Colonic mucosa (tissue), 4 donors: Measurements from ENCODE around the gene PCID2. TPM values are rescaled to one million over a fixed set of nuclear protein-coding genes. Genes with fewer than 3 reads are reported as not detected.

Experiments
- DNase-seq: peaks from one replicate; pipeline ENCODE4 v3.0.0-alpha.2; 2020
- H3K27ac ChIP-seq: fragments of 200-600 bp; one replicate; pipeline ENCODE4 v1.8.0; 2021
- H3K27me3 ChIP-seq: fragments of 200-600 bp; one replicate; pipeline ENCODE4 v1.8.0; 2021
- H3K36me3 ChIP-seq: fragments of 200-600 bp; one replicate; pipeline ENCODE4 v1.8.0; 2021
- H3K4me1 ChIP-seq: fragments of 200-600 bp; one replicate; pipeline ENCODE4 v1.8.0; 2021; ENCODE audit warnings: mild to moderate bottlenecking
- H3K4me3 ChIP-seq: fragments of 200-600 bp; one replicate; pipeline ENCODE4 v1.8.0; 2021
- H3K9ac ChIP-seq, 2 donors: one replicate each; pipeline ENCODE4 v1.7.0; 2013; ENCODE audit warnings: control low read depth in 2 of 2, low read depth in 2 of 2, low read length in 2 of 2
- H3K9me3 ChIP-seq: fragments of 200-600 bp; one replicate; pipeline ENCODE4 v1.8.0; 2021
- CTCF ChIP-seq: fragments of 200-600 bp; IDR thresholded peaks from one replicate; pipeline ENCODE4 v1.8.0; 2022; ENCODE audit warnings: antibody characterized with exemption, mild to moderate bottlenecking
- intact Hi-C: fragments of 100-400 bp; cut with DNase I; formaldehyde crosslinking; loops from one replicate; pipeline ENCODE4 v1.14.1; 2022
- total RNA-seq, 2 donors: library from RNA; stranded (reverse); fragmentation: NEBNext Ultra II Directional in 1 of 2; extraction: Animal tissue kit (Norgen Biotek cat#: 25700) in 1 of 2; gene quantifications; one replicate each; pipeline ENCODE4 v1.2.1, GENCODE V29; 2021
- donor health status: healthy.
- donor health status: DM: no; HTN: no; CAD: no.
- donor health status: DM: no; HTN: no; CAD: no.

Gene PCID2
- total RNA-seq, 2 donors from 2014 or later, result 23.4 to 40.2 TPM

GRCh38 chr13:113150550-113151365, 57.7 kb downstream of the PCID2 start:
- peaks cover 5% of the 10 kb centered on the region for H3K4me1 ChIP-seq
- H3K4me3 ChIP-seq, result no peak overlapping the region
- no peak for TF ChIP-seq CTCF
- no peak for DNase-seq
- H3K9ac ChIP-seq, result no peak overlapping the region
- no peaks in the 10 kb centered on the region for H3K27me3 ChIP-seq
- intact Hi-C loops, result no loop called here
- no peaks in the 10 kb centered on the region for H3K9me3 ChIP-seq
- H3K27ac ChIP-seq, result no peak overlapping the region
- H3K36me3 ChIP-seq, result no peaks in the 10 kb centered on the region

- Histone ChIP-seq H3K27ac (no peak overlapping the region), H3K4me1 (peaks cover 5% of the 10 kb centered on the region), H3K9me3 (no peaks in the 10 kb centered on the region), H3K36me3 (no peaks in the 10 kb centered on the region), H3K4me3 (no peak overlapping the region), H3K9ac (no peak overlapping the region), H3K27me3 (no peaks in the 10 kb centered on the region)
- no peak for TF ChIP-seq CTCF
- intact Hi-C loops, result no loop called here
- DNase-seq, result no peak
These were observed 58.5 kb downstream of the PCID2 start for GRCh38 chr13:113149711-113150549.

- no peak overlapping the region for H3K9ac ChIP-seq
- no peak overlapping the region for H3K4me3 ChIP-seq
- H3K27ac ChIP-seq, result no peak overlapping the region
- H3K4me1 ChIP-seq, result peaks cover 5% of the 10 kb centered on the region
- H3K36me3 ChIP-seq, result no peaks in the 10 kb centered on the region
- TF ChIP-seq CTCF, result no peak
- no peaks in the 10 kb centered on the region for H3K9me3 ChIP-seq
- intact Hi-C loops, result no loop called here
- DNase-seq, result no peak
- H3K27me3 ChIP-seq, result no peaks in the 10 kb centered on the region
These were observed 59.4 kb downstream of the PCID2 start for GRCh38 chr13:113148940-113149503.

- no peak for DNase-seq
- H3K36me3 ChIP-seq, result no peaks in the 10 kb centered on the region
- H3K9me3 ChIP-seq, result no peaks in the 10 kb centered on the region
- H3K9ac ChIP-seq, result no peak overlapping the region
- peaks cover 3% of the 10 kb centered on the region for H3K4me1 ChIP-seq
- intact Hi-C loops, result no loop called here
- H3K4me3 ChIP-seq, result no peak overlapping the region
- no peak overlapping the region for H3K27ac ChIP-seq
- no peak for TF ChIP-seq CTCF
- no peaks in the 10 kb centered on the region for H3K27me3 ChIP-seq
These were observed 60.1 kb downstream of the PCID2 start for GRCh38 chr13:113148407-113148806.

- Histone ChIP-seq H3K36me3 (no peaks in the 10 kb centered on the region), H3K9ac (no peak overlapping the region), H3K4me3 (no peak overlapping the region), H3K9me3 (no peaks in the 10 kb centered on the region), H3K27me3 (no peaks in the 10 kb centered on the region), H3K27ac (no peak overlapping the region), H3K4me1 (no peaks in the 10 kb centered on the region)
- DNase-seq, result no peak
- no peak for TF ChIP-seq CTCF
- intact Hi-C loops, result no loop called here
These were observed 61.3 kb downstream of the PCID2 start for GRCh38 chr13:113147206-113147605.
